Stomach (tissue), 9 donors: ENCODE measurements around the gene ASCC3. TPM values are rescaled to one million over a fixed set of nuclear protein-coding genes. Genes with fewer than 3 reads are reported as not detected.
"Not testable (repeated sequence)": the region's sequence is repeated elsewhere in the genome, so short reads cannot be mapped to it uniquely, and the experiment has no call there.

Experiments used
- DNase-seq, 2 donors: peaks; one replicate each; pipeline versions ENCODE4 v3.0.0 to v3.0.0-alpha.2; 2013 to 2019
- H3K27ac ChIP-seq, 5 donors: fragments of 200-600 bp in 4 of 5; sonication (generic) in 4 of 5; one replicate each; pipeline ENCODE4 v1.5.1; 2013 to 2019; ENCODE audit warnings: mild to moderate bottlenecking in 1 of 5, moderate library complexity in 1 of 5
- H3K27me3 ChIP-seq, 3 donors: fragments of 200-600 bp; sonication (generic); one replicate each; pipeline ENCODE4 v1.5.1; 2017 to 2019; ENCODE audit warnings: mixed run types in 1 of 3
- H3K36me3 ChIP-seq, 4 donors: fragments of 200-600 bp; sonication (generic); 1 replicate in 3 of 4; 2 replicates in 1 of 4; pipeline ENCODE4 v1.5.1; 2016 to 2019
- H3K4me1 ChIP-seq, 4 donors: fragments of 200-600 bp; sonication (generic); one replicate each; pipeline ENCODE4 v1.5.1; 2016 to 2019
- H3K4me3 ChIP-seq, 4 donors: fragments of 200-600 bp; sonication (generic) in 3 of 4; one replicate each; pipeline ENCODE4 v1.5.1; 2016 to 2019; ENCODE audit warnings: mild to moderate bottlenecking in 1 of 4
- H3K9me3 ChIP-seq, 4 donors: fragments of 200-600 bp; sonication (generic); one replicate each; pipeline ENCODE4 v1.5.1; 2016 to 2019
- CTCF ChIP-seq, 7 experiments: fragments of 450-650 bp in 4 of 7; fragments of 200-600 bp in 3 of 7; sonication (generic) in 3 of 7; IDR thresholded peaks; one replicate each; pipeline ENCODE4 v1.5.1; 2016 to 2019; ENCODE audit warnings: antibody characterized with exemption in 7 of 7, control low read depth in 2 of 7, mild to moderate bottlenecking in 1 of 7
- EP300 ChIP-seq: sonication (generic); formaldehyde crosslinking; IDR thresholded peaks from one replicate; pipeline ENCODE4 v1.6.1; 2017; ENCODE audit warnings: antibody characterized with exemption
- POLR2A ChIP-seq, 4 donors: fragments of 450-650 bp; IDR thresholded peaks; one replicate each; pipeline ENCODE4 v1.6.1; 2016; ENCODE audit warnings: antibody characterized with exemption in 4 of 4, control low read depth in 2 of 4, mild to moderate bottlenecking in 1 of 4, moderate library complexity in 1 of 4
- POLR2AphosphoS5 ChIP-seq, 3 donors: sonication (generic); formaldehyde crosslinking; IDR thresholded peaks; one replicate each; pipeline ENCODE4 v1.6.1; 2016; ENCODE audit warnings: antibody characterized with exemption in 3 of 3
- WGBS, 5 donors: extraction: QIAGEN DNeasy Blood & Tissue Kit in 3 of 5; methylation state at CpG; one replicate each; pipeline versions ENCODE4 v1.1.5 to v1.1.7; 2013 to 2018; 5-methylcytosine and 5-hydroxymethylcytosine counted together
- intact Hi-C: fragments of 100-400 bp; cut with DNase I; formaldehyde crosslinking; loops from one replicate; pipeline ENCODE4 v1.15.1; 2023; ENCODE audit warnings: low total_unique reads
- polyA plus RNA-seq, 3 donors: library from polyadenylated mRNA; stranded (reverse); fragments of 200-250 nt; gene quantifications; one replicate each; pipeline ENCODE4 v1.2.3, GENCODE V29; 2013
- total RNA-seq, 5 donors: library from RNA; depleted of rRNA; stranded (reverse); fragments of >200 nt; gene quantifications; one replicate each; pipeline versions ENCODE4 v1.1.0 to v1.2.3, GENCODE V29; 2014 to 2016
- donor health status: healthy with polysubstance abuse.
- donor health status: Bipolar disorder and iron deficiency.
- donor health status: healthy.

Gene ASCC3
- total and polyA plus RNA-seq, 8 donors = 6.3 to 49.2 (median 19.1) TPM

- H3K4me1 ChIP-seq = no peaks in the 10 kb centered on the region
- DNase-seq = no peak
- no peak overlapping the region for H3K4me3 ChIP-seq
- peaks cover 13 to 37% (median 34%) of the 10 kb centered on the region in 4 donors for H3K36me3 ChIP-seq
- intact Hi-C loops = no loop called here
- no peaks in the 10 kb centered on the region for H3K27me3 ChIP-seq
- peaks cover 0 to under 1% (median under 1%) of the 10 kb centered on the region in 4 donors for H3K9me3 ChIP-seq
- TF ChIP-seq CTCF (IDR thresholded peaks at IDR 0.05) (no peak), POLR2A (IDR thresholded peaks at IDR 0.05) (no peak), POLR2AphosphoS5 (IDR thresholded peaks at IDR 0.05) (no peak), EP300 (no peak)
- no peak overlapping the region for H3K27ac ChIP-seq
- WGBS, 5 donors = 79 to 93% (median 90%) methylated on average over 1 of the region's 1 CpG
Observed at GRCh38 chr6:100768816-100769351, 112.2 kb downstream of the ASCC3 start.

GRCh38 chr6:100763617-100764241 lies 117.4 kb downstream of the ASCC3 start:
- H3K9me3 ChIP-seq = peaks cover 0 to 8% (median 6%) of the 10 kb centered on the region in 4 donors
- intact Hi-C loops = no loop called here

GRCh38 chr6:100761841-100762240 lies 119.3 kb downstream of the ASCC3 start:
- TF ChIP-seq CTCF (IDR thresholded peaks at IDR 0.05) = no peak
- no peak for TF ChIP-seq EP300
- no peak for TF ChIP-seq POLR2A (IDR thresholded peaks at IDR 0.05)
- no peak for TF ChIP-seq POLR2AphosphoS5 (IDR thresholded peaks at IDR 0.05)
- Histone ChIP-seq H3K4me3 (no peak overlapping the region), H3K9me3 (peaks cover 0 to 8% (median 6%) of the 10 kb centered on the region in 4 donors), H3K27ac (no peak overlapping the region), H3K27me3 (no peaks in the 10 kb centered on the region), H3K36me3 (peaks cover 27 to 76% (median 63%) of the 10 kb centered on the region in 4 donors), H3K4me1 (no peaks in the 10 kb centered on the region)
- intact Hi-C loops = no loop called here
- no peak for DNase-seq
- WGBS, 5 donors = 82 to 94% (median 88%) methylated on average over 2 of the region's 2 CpGs

More at GRCh38 chr6:100763617-100764241, 117.4 kb downstream of the ASCC3 start:
- DNase-seq = no peak
- Histone ChIP-seq H3K4me3 (no peak overlapping the region), H3K27ac (no peak overlapping the region), H3K36me3 (peaks cover 27 to 84% (median 68%) of the 10 kb centered on the region in 4 donors), H3K27me3 (no peaks in the 10 kb centered on the region), H3K4me1 (no peaks in the 10 kb centered on the region)
- WGBS, 5 donors = 94 to 100% (median 98%) methylated on average over 2 of the region's 2 CpGs
- TF ChIP-seq EP300 = no peak
- TF ChIP-seq CTCF (IDR thresholded peaks at IDR 0.05) = no peak
- no peak for TF ChIP-seq POLR2A (IDR thresholded peaks at IDR 0.05)
- no peak for TF ChIP-seq POLR2AphosphoS5 (IDR thresholded peaks at IDR 0.05)

- H3K4me1 ChIP-seq, H3K27me3 ChIP-seq, H3K27ac ChIP-seq, DNase-seq, intact Hi-C loops, H3K4me3 ChIP-seq, H3K9me3 ChIP-seq: not testable (repeated sequence)
- H3K36me3 ChIP-seq = peaks cover 11 to 47% (median 37%) of the 10 kb centered on the region in 4 donors
- WGBS, 5 donors = 96 to 100% (median 98%) methylated on average over 1 of the region's 1 CpG
Observed at GRCh38 chr6:100758386-100758785, 122.7 kb downstream of the ASCC3 start.

- WGBS, 5 donors = 81 to 98% (median 91%) methylated on average over 3 of the region's 3 CpGs
- Histone ChIP-seq H3K9me3 (no peaks in the 10 kb centered on the region), H3K4me3 (no peak overlapping the region), H3K27ac (no peak overlapping the region), H3K36me3 (peaks cover 0 to 15% (median 7%) of the 10 kb centered on the region in 4 donors), H3K27me3 (no peaks in the 10 kb centered on the region), H3K4me1 (no peaks in the 10 kb centered on the region)
- intact Hi-C loops = no loop called here
- no peak for DNase-seq
- TF ChIP-seq CTCF (IDR thresholded peaks at IDR 0.05) (no peak), POLR2A (IDR thresholded peaks at IDR 0.05) (no peak), POLR2AphosphoS5 (IDR thresholded peaks at IDR 0.05) (no peak), EP300 (no peak)
Observed at GRCh38 chr6:100753421-100753820, 127.7 kb downstream of the ASCC3 start.
